ENCODE measurements around the gene RIBC2.

Gene RIBC2

GRCh38 chr22:45441138-45441537 is 27.6 kb downstream of the RIBC2 start:
- Histone ChIP-seq H3K9ac (ENCODE audit: low read depth, low read length, poor library complexity, severe bottlenecking) (peak overlapping the region; percentile 42), H4K20me1 (ENCODE audit: insufficient read depth, low read length, poor library complexity, severe bottlenecking) (no peaks in the 10 kb centered on the region), H3K36me3 (ENCODE audit: insufficient read depth, low read length) (no peaks in the 10 kb centered on the region), H3K9me2 (replicated peaks; ENCODE audit: low read depth, low read length) (no peaks in the 10 kb centered on the region), H3K9me3 (ENCODE audit: insufficient read depth, low read depth, low read length) (no peaks in the 10 kb centered on the region), H3K4me1 (ENCODE audit: insufficient read depth, low read length, poor library complexity, severe bottlenecking) (peaks cover 3% of the 10 kb centered on the region), H3K4me2 (ENCODE audit: low read depth, low read length, poor library complexity, severe bottlenecking) (peak overlapping the region; percentile 88), H3K4me3 (ENCODE audit: low read length, poor library complexity, severe bottlenecking) (peak overlapping the region; percentile 70), H2AFZ (ENCODE audit: low read length) (peak overlapping the region; percentile 98), H3K27me3 (ENCODE audit: insufficient read depth, low read length, poor library complexity, severe bottlenecking) (no peaks in the 10 kb centered on the region), H3F3A (ENCODE audit: low read depth) (no peaks in the 10 kb centered on the region), H3K79me2 (ENCODE audit: insufficient read depth, low read length) (no peaks in the 10 kb centered on the region)
- TF ChIP-seq, protein P1, sequence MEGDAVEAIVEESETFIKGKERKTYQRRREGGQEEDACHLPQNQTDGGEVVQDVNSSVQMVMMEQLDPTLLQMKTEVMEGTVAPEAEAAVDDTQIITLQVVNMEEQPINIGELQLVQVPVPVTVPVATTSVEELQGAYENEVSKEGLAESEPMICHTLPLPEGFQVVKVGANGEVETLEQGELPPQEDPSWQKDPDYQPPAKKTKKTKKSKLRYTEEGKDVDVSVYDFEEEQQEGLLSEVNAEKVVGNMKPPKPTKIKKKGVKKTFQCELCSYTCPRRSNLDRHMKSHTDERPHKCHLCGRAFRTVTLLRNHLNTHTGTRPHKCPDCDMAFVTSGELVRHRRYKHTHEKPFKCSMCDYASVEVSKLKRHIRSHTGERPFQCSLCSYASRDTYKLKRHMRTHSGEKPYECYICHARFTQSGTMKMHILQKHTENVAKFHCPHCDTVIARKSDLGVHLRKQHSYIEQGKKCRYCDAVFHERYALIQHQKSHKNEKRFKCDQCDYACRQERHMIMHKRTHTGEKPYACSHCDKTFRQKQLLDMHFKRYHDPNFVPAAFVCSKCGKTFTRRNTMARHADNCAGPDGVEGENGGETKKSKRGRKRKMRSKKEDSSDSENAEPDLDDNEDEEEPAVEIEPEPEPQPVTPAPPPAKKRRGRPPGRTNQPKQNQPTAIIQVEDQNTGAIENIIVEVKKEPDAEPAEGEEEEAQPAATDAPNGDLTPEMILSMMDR (conservative IDR thresholded peaks at IDR 0.05; ENCODE audit: low read length): peak; percentile 84
- no peak for TF ChIP-seq EZH2phosphoT487 (IDR thresholded peaks at IDR 0.05; ENCODE audit: borderline replicate concordance)

DNA sequence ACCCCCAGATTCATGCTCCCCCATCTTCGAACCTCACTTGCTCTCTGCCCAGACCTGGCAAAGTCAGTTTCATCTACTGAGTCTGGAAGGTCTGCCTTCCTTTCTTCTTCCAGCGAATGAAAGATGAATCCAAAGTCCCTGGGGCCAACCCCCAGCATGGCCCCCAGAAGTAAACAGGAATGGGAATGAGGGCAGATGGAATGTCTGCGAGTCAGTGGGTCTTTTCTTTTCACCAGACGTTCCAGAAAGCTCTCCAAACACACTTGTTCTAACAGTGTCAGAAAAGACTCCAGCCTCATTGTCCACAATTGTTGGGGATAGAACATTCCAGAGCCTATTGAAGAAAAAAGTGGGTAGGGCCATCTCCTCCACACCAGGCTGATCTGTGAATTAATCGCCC is 28.6 kb downstream of the RIBC2 start:
- Histone ChIP-seq H3K9ac (ENCODE audit: low read depth, low read length, poor library complexity, severe bottlenecking) (no peak overlapping the region), H3K4me3 (ENCODE audit: low read length, poor library complexity, severe bottlenecking) (no peak overlapping the region), H3K9me2 (replicated peaks; ENCODE audit: low read depth, low read length) (no peaks in the 10 kb centered on the region), H3K79me2 (ENCODE audit: insufficient read depth, low read length) (no peaks in the 10 kb centered on the region), H3F3A (ENCODE audit: low read depth) (no peaks in the 10 kb centered on the region), H2AFZ (ENCODE audit: low read length) (no peak overlapping the region), H3K27me3 (ENCODE audit: insufficient read depth, low read length, poor library complexity, severe bottlenecking) (no peaks in the 10 kb centered on the region), H3K4me2 (ENCODE audit: low read depth, low read length, poor library complexity, severe bottlenecking) (no peak overlapping the region), H3K4me1 (ENCODE audit: insufficient read depth, low read length, poor library complexity, severe bottlenecking) (peaks cover 3% of the 10 kb centered on the region), H3K36me3 (ENCODE audit: insufficient read depth, low read length) (no peaks in the 10 kb centered on the region), H3K9me3 (ENCODE audit: insufficient read depth, low read depth, low read length) (no peaks in the 10 kb centered on the region), H4K20me1 (ENCODE audit: insufficient read depth, low read length, poor library complexity, severe bottlenecking) (no peaks in the 10 kb centered on the region)
- TF ChIP-seq, protein P1 (conservative IDR thresholded peaks at IDR 0.05; ENCODE audit: low read length): no peak
- no peak for TF ChIP-seq EZH2phosphoT487 (IDR thresholded peaks at IDR 0.05; ENCODE audit: borderline replicate concordance)

DNA sequence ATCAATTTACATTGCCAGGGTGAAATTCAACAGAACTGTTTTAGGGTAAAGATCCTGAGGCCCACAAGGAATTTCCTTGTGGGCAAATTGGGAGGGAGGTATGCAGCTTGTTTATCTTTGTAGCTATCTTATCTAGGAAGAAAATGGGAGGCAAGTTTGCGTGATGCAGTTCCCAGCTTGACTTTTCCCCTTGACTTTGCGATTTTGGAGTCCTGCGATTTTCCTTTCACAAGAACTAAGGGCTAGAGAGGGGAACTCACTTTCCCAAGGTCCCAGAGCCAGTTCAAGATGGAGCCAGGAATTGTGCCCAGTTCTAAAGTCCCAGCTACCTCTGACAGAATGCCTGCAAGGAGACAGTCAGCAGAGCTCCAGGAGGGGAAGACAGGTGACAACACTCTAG is 30.7 kb downstream of the RIBC2 start:
- Histone ChIP-seq H3K9me2 (replicated peaks; ENCODE audit: low read depth, low read length) (no peaks in the 10 kb centered on the region), H3K36me3 (ENCODE audit: insufficient read depth, low read length) (no peaks in the 10 kb centered on the region), H3K4me3 (ENCODE audit: low read length, poor library complexity, severe bottlenecking) (no peak overlapping the region), H3K4me1 (ENCODE audit: insufficient read depth, low read length, poor library complexity, severe bottlenecking) (peaks cover 3% of the 10 kb centered on the region), H3F3A (ENCODE audit: low read depth) (no peaks in the 10 kb centered on the region), H3K9me3 (ENCODE audit: insufficient read depth, low read depth, low read length) (no peaks in the 10 kb centered on the region), H2AFZ (ENCODE audit: low read length) (no peak overlapping the region), H4K20me1 (ENCODE audit: insufficient read depth, low read length, poor library complexity, severe bottlenecking) (no peaks in the 10 kb centered on the region), H3K9ac (ENCODE audit: low read depth, low read length, poor library complexity, severe bottlenecking) (no peak overlapping the region), H3K4me2 (ENCODE audit: low read depth, low read length, poor library complexity, severe bottlenecking) (no peak overlapping the region), H3K79me2 (ENCODE audit: insufficient read depth, low read length) (no peaks in the 10 kb centered on the region), H3K27me3 (ENCODE audit: insufficient read depth, low read length, poor library complexity, severe bottlenecking) (no peaks in the 10 kb centered on the region)
- TF ChIP-seq, protein P1 (conservative IDR thresholded peaks at IDR 0.05; ENCODE audit: low read length): no peak
- no peak for TF ChIP-seq EZH2phosphoT487 (IDR thresholded peaks at IDR 0.05; ENCODE audit: borderline replicate concordance)

All from Loucy (cell line).